Activated naive CD4-positive, alpha-beta T cell treated with anti-CD3 and anti-CD28 coated beads, Interleukin-2, amount 50 U/mL, for 72 hours (primary cell): ENCODE results near the gene ENPP1. TPM values are rescaled to one million over a fixed set of nuclear protein-coding genes. Genes with fewer than 3 reads are reported as not detected.

Experiments
- ATAC-seq, 2 donors: fragments of 150-1000 bp; cut with Tn5 transposase; 2 replicates each; pipeline ENCODE4 v1.10.0; 2021; ENCODE audit warnings: mild to moderate bottlenecking in 2 of 2, moderate library complexity in 2 of 2
- DNase-seq, 2 donors: peaks; one replicate each; pipeline ENCODE4 v3.0.0; 2021 to 2022; ENCODE audit warnings: low spot score in 2 of 2
- H3K27ac Mint-ChIP-seq, 2 donors: one replicate each; pipeline ENCODE4 v1.8.0; 2022; ENCODE audit warnings: mild to moderate bottlenecking in 2 of 2, mixed read lengths in 2 of 2
- H3K36me3 Mint-ChIP-seq, 2 donors: one replicate each; pipeline ENCODE4 v1.8.0; 2022; ENCODE audit warnings: mixed read lengths in 2 of 2
- H3K9me3 Mint-ChIP-seq, 2 donors: one replicate each; pipeline ENCODE4 v1.8.0; 2022; ENCODE audit warnings: mixed read lengths in 2 of 2
- total RNA-seq, 2 donors: library from RNA; stranded (reverse); gene quantifications; one replicate each; pipeline ENCODE4 v1.2.3, GENCODE V29; 2022

Gene ENPP1
- total RNA-seq, 2 donors from 2014 or later: 0.35 to 0.36 TPM

GRCh38 chr6:131779304-131779703, 28.5 kb upstream of the ENPP1 start:
- Mint-ChIP-seq H3K9me3 (no peaks in the 10 kb centered on the region), H3K36me3 (no peaks in the 10 kb centered on the region), H3K27ac (no peak overlapping the region)
- ATAC-seq (no peak), DNase-seq (no peak)

DNA sequence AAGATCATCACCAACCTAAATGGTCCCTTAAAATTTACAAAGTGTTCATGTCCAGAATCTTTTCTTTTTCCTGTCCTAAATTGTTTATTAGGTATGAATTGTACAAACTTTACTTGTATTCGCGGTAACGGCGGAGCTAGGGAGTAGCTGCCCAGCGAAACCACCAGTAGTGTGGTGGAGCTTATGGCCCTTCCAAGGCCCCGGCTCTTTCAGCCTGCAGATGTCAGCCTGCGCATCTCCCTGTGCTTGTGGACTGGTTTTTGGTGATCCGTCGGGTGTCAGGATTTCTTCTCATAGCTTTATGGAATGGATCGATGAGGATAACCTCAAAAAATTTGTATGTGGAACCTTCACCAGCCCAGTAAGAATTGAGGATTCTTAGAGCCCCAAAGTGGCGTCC, 27.2 kb upstream of the ENPP1 start:
- no peak overlapping the region for H3K27ac Mint-ChIP-seq
- DNase-seq: no peak
- ATAC-seq: no peak
- H3K9me3 Mint-ChIP-seq: no peaks in the 10 kb centered on the region
- H3K36me3 Mint-ChIP-seq: no peaks in the 10 kb centered on the region

DNA sequence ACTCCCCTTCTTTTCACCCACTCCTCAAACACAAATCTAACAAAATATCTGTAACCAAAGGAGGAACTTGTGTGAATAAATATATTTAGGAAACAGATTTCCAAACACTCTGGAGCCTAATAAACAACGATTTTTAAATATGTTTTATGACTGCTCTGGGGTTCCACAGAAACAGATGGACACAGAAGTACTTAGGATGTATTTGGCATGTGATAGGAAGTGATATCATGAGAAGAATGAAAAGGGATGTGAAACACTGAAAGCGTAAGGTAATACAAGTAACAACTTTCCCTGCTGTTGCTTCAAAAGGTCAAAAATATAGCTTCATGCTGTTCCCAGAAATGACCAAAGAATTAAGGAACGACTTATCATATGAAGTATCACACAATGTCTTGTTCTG, 26.1 kb upstream of the ENPP1 start:
- Mint-ChIP-seq H3K36me3 (no peaks in the 10 kb centered on the region), H3K9me3 (no peaks in the 10 kb centered on the region)
- no peak for ATAC-seq

GRCh38 chr6:131782764-131783163, 25.1 kb upstream of the ENPP1 start:
- Mint-ChIP-seq H3K36me3 (no peaks in the 10 kb centered on the region), H3K27ac (no peak overlapping the region), H3K9me3 (no peaks in the 10 kb centered on the region)
- ATAC-seq (no peak), DNase-seq (no peak)

More for the DNA sequence above, 26.1 kb upstream of the ENPP1 start:
- no peak overlapping the region for H3K27ac Mint-ChIP-seq
- DNase-seq: no peak

DNA sequence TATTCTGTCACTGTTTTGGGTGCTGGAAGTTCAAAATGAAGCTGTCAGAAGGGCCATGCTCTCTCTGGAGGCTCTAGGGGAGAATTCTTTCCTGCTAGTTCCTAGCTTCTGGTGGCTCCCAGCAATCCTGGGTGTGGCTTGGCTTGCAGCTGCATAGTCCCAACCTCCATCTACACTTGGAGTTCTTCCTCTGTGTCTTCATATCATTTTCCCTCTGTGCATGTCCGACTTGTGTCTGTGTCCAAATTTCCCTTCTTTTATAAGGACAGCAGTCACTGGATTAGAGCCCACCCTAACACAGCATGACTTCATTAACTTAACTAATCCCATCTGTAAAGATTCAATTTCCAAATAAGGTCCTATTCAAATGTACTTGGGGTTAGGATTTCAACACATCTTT, 23.3 kb upstream of the ENPP1 start:
- no peaks in the 10 kb centered on the region for H3K9me3 Mint-ChIP-seq
- DNase-seq (no peak), ATAC-seq (no peak)
- no peak overlapping the region for H3K27ac Mint-ChIP-seq
- no peaks in the 10 kb centered on the region for H3K36me3 Mint-ChIP-seq

DNA sequence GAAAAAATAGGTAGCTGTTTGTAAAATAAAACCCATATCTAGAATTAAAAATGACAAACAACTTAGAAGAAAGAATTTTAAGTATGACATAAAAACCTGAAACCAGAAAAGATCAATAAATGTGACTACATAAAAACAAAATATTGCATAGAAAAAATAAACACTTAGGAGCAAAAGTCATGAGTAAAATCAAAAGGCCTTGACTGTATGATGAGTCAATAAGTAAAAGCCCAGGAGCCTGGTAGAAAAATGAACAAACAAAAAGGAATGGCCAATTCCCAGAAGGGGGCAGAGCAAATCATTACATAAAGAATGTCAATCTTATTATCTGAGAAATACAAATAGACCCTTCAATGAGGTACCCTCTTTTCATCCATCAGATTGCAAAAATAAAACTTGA, 20.7 kb upstream of the ENPP1 start:
- no peak for ATAC-seq
- H3K36me3 Mint-ChIP-seq: no peaks in the 10 kb centered on the region
- DNase-seq: no peak
- no peak overlapping the region for H3K27ac Mint-ChIP-seq
- H3K9me3 Mint-ChIP-seq: no peaks in the 10 kb centered on the region

- Mint-ChIP-seq H3K9me3 (no peaks in the 10 kb centered on the region), H3K36me3 (no peaks in the 10 kb centered on the region), H3K27ac (no peak overlapping the region)
- ATAC-seq: no peak
- no peak for DNase-seq
Observed at GRCh38 chr6:131787766-131788712, 19.8 kb upstream of the ENPP1 start.

DNA sequence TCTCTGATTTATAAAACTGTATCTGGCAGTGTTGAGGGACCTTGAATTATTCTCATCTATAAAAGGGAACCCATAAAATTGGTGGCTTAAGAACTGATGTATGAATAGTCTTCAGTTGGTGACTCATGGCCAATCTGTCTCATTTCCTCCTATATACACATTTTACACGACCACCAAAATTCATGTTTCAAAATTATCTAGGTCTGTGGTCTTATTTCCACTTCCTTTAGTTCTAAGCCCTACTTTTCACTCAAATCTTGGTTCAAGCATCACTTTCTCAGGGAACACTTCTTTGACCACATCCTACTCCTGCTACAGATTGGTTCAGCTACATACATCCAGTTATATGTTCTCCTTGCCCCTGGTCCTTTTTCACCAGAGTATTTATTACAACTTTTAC, 18.6 kb upstream of the ENPP1 start:
- Mint-ChIP-seq H3K36me3 (no peaks in the 10 kb centered on the region), H3K27ac (no peak overlapping the region), H3K9me3 (no peaks in the 10 kb centered on the region)
- ATAC-seq (peak; percentile 71 to 87), DNase-seq (no peak)

DNA sequence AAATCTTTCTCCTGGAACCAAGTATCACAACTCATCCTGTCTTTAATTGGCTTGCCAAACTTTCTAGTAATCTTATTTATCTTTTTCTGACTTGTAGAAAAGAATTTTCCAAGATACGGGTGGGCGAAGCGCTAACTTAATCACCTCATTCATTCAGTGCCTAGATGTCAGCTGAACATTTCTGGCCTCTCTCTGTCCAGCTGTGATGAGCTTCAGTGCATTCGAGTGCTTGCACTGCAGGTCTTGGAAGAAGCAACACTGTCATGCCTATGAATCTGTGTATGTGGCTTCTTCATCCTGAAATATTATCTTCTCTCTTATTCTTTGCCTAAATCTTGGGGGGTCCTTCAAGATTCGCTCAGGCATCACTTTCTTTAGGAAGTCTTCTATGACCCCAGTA, 16.3 kb upstream of the ENPP1 start:
- no peak for ATAC-seq
- DNase-seq: no peak
- no peaks in the 10 kb centered on the region for H3K9me3 Mint-ChIP-seq
- no peaks in the 10 kb centered on the region for H3K36me3 Mint-ChIP-seq
- H3K27ac Mint-ChIP-seq: no peak overlapping the region

GRCh38 chr6:131792091-131792496, 15.7 kb upstream of the ENPP1 start:
- no peaks in the 10 kb centered on the region for H3K36me3 Mint-ChIP-seq
- no peak for DNase-seq
- H3K9me3 Mint-ChIP-seq: no peaks in the 10 kb centered on the region
- ATAC-seq: peak in 1 of 2 donors; percentile 78
- H3K27ac Mint-ChIP-seq: no peak overlapping the region

DNA sequence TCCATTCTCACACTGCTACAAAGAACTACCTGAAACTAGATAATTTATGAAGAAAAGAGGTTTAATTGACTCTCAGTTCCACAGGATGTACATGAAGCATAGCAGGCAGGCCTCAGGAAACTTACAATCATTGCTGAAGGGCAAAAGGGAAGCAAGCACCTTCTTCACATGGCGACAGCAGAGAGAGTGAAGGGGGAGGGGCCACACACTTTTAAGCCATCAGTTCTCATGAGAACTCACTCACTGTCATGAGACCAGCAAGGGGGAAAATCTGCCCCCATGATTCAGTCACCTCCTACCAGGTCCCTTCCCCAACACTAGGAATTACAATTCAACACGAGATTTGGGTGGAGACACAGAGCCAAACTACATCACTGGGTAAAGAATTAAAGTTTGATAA, 12.5 kb upstream of the ENPP1 start:
- Mint-ChIP-seq H3K27ac (no peak overlapping the region), H3K9me3 (no peaks in the 10 kb centered on the region), H3K36me3 (no peaks in the 10 kb centered on the region)
- ATAC-seq (no peak), DNase-seq (no peak)

GRCh38 chr6:131802347-131802746, 5.5 kb upstream of the ENPP1 start:
- Mint-ChIP-seq H3K27ac (no peak overlapping the region), H3K9me3 (no peaks in the 10 kb centered on the region), H3K36me3 (no peaks in the 10 kb centered on the region)
- ATAC-seq (no peak), DNase-seq (no peak)

GRCh38 chr6:131803007-131803769, 4.6 kb upstream of the ENPP1 start:
- no peaks in the 10 kb centered on the region for H3K9me3 Mint-ChIP-seq
- H3K36me3 Mint-ChIP-seq: no peaks in the 10 kb centered on the region
- no peak for DNase-seq
- no peak overlapping the region for H3K27ac Mint-ChIP-seq
- ATAC-seq: no peak

DNA sequence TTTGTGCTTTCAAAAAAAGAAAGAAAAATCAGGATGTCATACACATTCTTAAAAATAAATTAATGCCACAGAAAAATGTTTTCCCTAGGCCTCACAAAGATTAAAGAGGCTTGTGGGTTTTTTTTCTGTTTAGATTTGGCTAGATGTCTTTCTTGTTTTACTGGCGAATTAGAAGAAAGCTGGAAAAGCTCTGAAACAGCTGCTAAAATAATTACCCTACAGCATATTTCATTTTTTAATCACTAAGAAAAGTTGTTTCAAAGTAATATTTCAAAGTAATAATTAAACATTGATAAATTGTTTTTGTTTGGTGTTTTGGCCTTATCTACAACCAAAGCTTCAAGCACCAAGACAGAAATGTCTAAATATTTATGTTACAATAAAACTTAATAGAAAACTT, 3.7 kb upstream of the ENPP1 start:
- H3K27ac Mint-ChIP-seq: no peak overlapping the region
- H3K9me3 Mint-ChIP-seq: no peaks in the 10 kb centered on the region
- H3K36me3 Mint-ChIP-seq: no peaks in the 10 kb centered on the region
- DNase-seq (no peak), ATAC-seq (no peak)

GRCh38 chr6:131807321-131807643, 538 bp upstream of the ENPP1 start:
- DNase-seq (no peak), ATAC-seq (no peak)
- H3K36me3 Mint-ChIP-seq: no peaks in the 10 kb centered on the region
- H3K9me3 Mint-ChIP-seq: no peaks in the 10 kb centered on the region
- H3K27ac Mint-ChIP-seq: no peak overlapping the region

DNA sequence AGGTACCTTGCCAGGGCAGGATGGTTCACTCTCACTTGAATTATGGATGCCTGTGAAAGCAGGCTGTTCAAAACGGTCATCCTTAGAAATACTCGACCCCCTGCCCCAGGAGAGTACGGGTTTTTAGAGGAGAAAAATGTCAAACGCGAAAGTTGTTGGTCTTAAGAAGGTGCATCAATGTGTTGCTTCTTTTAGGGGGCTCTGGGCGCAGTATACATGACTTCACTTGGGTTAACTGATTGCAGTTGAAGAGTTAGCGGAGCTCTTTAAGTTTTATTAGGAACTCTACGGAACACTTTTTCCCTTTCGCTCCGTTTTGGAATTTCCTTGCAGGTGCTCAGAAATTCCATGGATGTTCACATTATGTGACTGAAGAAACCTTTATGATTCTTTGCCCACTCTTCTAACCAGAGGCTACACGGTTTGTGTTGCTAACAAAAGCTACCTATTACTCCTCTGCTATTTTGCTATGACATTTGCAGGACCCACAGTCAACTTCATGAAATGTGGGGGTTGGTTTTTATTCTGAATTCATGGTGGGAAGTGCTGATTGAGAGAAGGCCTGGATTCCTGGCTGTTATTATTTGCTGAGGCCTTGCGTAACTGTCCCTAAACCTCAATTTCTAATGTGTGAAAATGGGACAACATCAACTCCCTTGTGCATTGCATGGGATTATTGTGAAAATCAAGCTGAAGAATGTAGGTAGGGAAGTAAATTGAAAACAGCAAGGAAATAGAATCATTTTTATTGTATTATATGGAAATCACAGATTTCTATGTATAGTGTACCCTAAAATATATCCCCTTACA, 845 bp downstream of the ENPP1 start:
- Mint-ChIP-seq H3K9me3 (no peaks in the 10 kb centered on the region), H3K27ac (no peak overlapping the region), H3K36me3 (no peaks in the 10 kb centered on the region)
- ATAC-seq (no peak), DNase-seq (no peak)

DNA sequence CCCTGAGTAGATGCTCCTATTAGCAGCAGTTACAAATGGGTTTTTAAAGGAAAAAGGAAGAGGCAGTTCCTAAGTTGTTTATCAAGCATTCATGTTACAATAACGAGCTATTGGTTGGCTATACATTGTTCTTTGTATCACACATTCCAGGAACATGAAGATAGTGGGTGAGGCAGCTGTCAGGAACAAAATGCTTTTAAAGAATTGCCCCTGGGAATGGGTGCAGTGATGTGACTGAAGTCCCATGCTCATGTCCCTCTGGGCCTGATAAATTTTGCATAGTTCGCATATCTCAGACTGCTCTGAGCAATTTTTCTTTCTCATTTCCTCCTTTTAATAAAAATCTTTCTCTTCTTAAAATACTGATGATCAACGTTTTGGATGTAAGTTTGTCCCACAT, 3.7 kb downstream of the ENPP1 start:
- DNase-seq (no peak), ATAC-seq (no peak)
- Mint-ChIP-seq H3K27ac (no peak overlapping the region), H3K9me3 (no peaks in the 10 kb centered on the region), H3K36me3 (no peaks in the 10 kb centered on the region)
